Neuron (in vitro differentiated cells): ENCODE measurements around the gene A3GALT2.

Source experiments
- H2AFZ ChIP-seq: one replicate; pipeline ENCODE4 v1.6.1; 2013; ENCODE audit warnings: low read depth, mild to moderate bottlenecking, inconsistent platforms, low read length, moderate library complexity
- H3K27me3 ChIP-seq: one replicate; pipeline ENCODE4 v1.6.1; 2013; ENCODE audit warnings: low read length; ENCODE audit not compliant: insufficient read depth
- H3K36me3 ChIP-seq: one replicate; pipeline ENCODE4 v1.6.1; 2013; ENCODE audit warnings: low read length; ENCODE audit not compliant: insufficient read depth
- H3K4me1 ChIP-seq: one replicate; pipeline ENCODE4 v1.6.1; 2013; ENCODE audit warnings: low read length; ENCODE audit not compliant: insufficient read depth
- H3K4me3 ChIP-seq: 2 replicates; pipeline ENCODE4 v1.5.1; 2013; ENCODE audit warnings: mild to moderate bottlenecking, low read length, moderate library complexity
- H3K9me3 ChIP-seq: one replicate; pipeline ENCODE4 v1.6.1; 2013; ENCODE audit warnings: low read length

The A3GALT2 gene

GRCh38 chr1:33335020-33335419 lies 14.1 kb upstream of the A3GALT2 start:
- no peak overlapping the region for H3K4me3 ChIP-seq
- H3K4me1 ChIP-seq: peaks cover 32% of the 10 kb centered on the region
- H3K9me3 ChIP-seq: no peaks in the 10 kb centered on the region
- no peaks in the 10 kb centered on the region for H3K27me3 ChIP-seq
- peaks cover 57% of the 10 kb centered on the region for H3K36me3 ChIP-seq
- no peak overlapping the region for H2AFZ ChIP-seq

DNA sequence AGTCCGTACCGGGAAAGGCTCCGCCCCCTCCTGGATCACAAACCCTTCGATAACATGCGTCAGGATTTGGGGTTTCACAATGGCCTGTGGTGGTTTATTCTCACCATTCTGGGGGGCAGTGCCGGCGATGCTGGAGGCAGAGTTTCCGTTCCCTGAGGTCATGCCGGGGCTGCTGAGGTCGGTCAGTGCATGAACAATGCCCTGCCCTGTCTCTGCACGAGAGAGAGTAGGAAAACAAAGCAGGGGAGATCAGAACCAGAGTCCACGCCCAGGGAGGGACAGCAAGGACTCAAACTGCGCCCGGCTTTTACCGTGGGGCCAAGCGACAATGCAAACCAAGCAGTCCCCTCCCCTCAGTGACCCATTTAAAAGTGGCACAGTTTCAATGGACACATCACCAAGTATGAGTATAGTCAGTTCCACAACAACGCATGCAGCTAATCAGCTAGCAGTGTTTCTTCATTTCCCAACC lies 13.2 kb upstream of the A3GALT2 start:
- H3K4me3 ChIP-seq: no peak overlapping the region
- H2AFZ ChIP-seq: no peak overlapping the region
- H3K27me3 ChIP-seq: no peaks in the 10 kb centered on the region
- peaks cover 23% of the 10 kb centered on the region for H3K4me1 ChIP-seq
- H3K36me3 ChIP-seq: peaks cover 66% of the 10 kb centered on the region
- H3K9me3 ChIP-seq: no peaks in the 10 kb centered on the region

DNA sequence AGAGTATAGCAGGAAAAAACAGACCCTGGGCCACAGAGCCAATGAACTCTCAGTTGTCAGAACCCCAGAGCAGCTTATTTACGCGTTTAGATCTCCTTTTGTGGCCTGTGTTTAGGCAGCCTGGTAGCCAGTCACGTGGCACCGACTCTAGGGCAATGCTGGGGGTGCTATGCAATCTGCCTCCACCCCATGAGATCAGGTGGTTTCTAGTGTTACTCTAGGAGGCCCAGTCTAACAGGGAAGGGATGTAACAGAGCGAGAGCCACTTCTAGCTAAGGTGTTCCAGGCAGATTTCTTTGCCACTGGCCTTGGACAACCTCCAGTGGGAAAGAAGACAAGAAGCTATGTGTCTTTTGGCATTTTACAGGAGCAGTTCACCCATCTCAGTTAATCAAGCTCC lies 12.0 kb upstream of the A3GALT2 start:
- peaks cover 79% of the 10 kb centered on the region for H3K36me3 ChIP-seq
- no peak overlapping the region for H3K4me3 ChIP-seq
- H3K27me3 ChIP-seq: no peaks in the 10 kb centered on the region
- H2AFZ ChIP-seq: no peak overlapping the region
- peaks cover 11% of the 10 kb centered on the region for H3K4me1 ChIP-seq
- no peaks in the 10 kb centered on the region for H3K9me3 ChIP-seq

DNA sequence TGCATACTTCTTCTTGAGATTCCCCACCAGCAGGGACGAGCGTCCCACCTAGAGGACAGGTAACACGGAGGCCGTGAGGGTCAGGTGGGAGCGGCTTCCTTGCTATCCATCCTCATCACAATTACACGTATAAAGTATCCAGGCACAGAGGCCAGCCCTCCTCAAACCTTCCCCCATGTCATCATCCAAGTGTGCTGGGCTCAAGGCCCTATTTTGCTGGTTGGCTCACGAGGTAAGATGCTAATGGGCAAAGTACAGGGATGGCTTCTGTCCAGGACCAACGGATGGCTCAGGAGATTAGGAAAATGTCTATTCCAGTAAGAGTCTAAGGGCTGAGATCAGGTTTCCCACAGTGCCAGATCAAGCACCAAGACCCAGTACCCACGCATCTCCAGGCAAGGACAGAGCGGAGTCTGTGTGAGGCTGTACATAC lies 11.5 kb upstream of the A3GALT2 start:
- H3K9me3 ChIP-seq: no peaks in the 10 kb centered on the region
- H3K36me3 ChIP-seq: peaks cover 84% of the 10 kb centered on the region
- H3K4me1 ChIP-seq: peaks cover 6% of the 10 kb centered on the region
- no peaks in the 10 kb centered on the region for H3K27me3 ChIP-seq
- no peak overlapping the region for H2AFZ ChIP-seq
- H3K4me3 ChIP-seq: no peak overlapping the region

- H2AFZ ChIP-seq: no peak overlapping the region
- H3K4me1 ChIP-seq: peaks cover 3% of the 10 kb centered on the region
- H3K27me3 ChIP-seq: no peaks in the 10 kb centered on the region
- no peak overlapping the region for H3K4me3 ChIP-seq
- no peaks in the 10 kb centered on the region for H3K9me3 ChIP-seq
- H3K36me3 ChIP-seq: peaks cover 90% of the 10 kb centered on the region
Observed at GRCh38 chr1:33331444-33332356, 10.8 kb upstream of the A3GALT2 start.

GRCh38 chr1:33330906-33331305 lies 10.0 kb upstream of the A3GALT2 start:
- Histone ChIP-seq H3K9me3 (no peaks in the 10 kb centered on the region), H3K36me3 (peaks cover 95% of the 10 kb centered on the region), H3K4me1 (no peaks in the 10 kb centered on the region), H2AFZ (no peak overlapping the region), H3K4me3 (no peak overlapping the region), H3K27me3 (no peaks in the 10 kb centered on the region)

DNA sequence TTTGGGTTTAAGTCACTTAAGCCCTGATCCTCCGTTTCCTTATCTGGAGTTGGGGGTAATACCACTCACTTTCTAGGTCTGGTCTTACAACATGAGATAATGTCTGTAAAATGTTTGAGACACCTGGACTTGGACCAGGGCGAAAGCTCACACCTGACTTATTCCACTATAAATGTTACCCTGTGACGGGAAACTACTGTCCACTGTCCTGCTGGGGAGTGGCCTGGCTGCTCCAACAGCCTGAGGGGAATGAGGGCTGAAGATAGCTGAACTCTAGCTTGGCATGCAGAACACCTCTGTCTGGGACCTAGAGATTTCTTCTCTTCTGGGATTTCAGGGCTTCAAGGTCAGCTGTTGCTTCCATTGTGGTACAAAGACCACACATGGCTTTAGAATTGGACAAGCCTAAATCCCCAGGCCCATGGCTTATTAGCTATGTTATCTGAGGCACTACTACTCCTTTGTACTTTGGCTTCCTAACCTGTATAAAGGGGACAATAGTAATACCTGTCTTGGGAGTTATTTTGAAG lies 9.5 kb upstream of the A3GALT2 start:
- Histone ChIP-seq H3K4me1 (no peaks in the 10 kb centered on the region), H3K36me3 (peaks cover 99% of the 10 kb centered on the region), H2AFZ (no peak overlapping the region), H3K9me3 (no peaks in the 10 kb centered on the region), H3K4me3 (no peak overlapping the region), H3K27me3 (no peaks in the 10 kb centered on the region)

GRCh38 chr1:33329600-33330305 lies 8.9 kb upstream of the A3GALT2 start:
- Histone ChIP-seq H3K36me3 (peaks cover 99% of the 10 kb centered on the region), H3K4me3 (no peak overlapping the region), H3K4me1 (no peaks in the 10 kb centered on the region), H3K9me3 (no peaks in the 10 kb centered on the region), H2AFZ (no peak overlapping the region), H3K27me3 (no peaks in the 10 kb centered on the region)

DNA sequence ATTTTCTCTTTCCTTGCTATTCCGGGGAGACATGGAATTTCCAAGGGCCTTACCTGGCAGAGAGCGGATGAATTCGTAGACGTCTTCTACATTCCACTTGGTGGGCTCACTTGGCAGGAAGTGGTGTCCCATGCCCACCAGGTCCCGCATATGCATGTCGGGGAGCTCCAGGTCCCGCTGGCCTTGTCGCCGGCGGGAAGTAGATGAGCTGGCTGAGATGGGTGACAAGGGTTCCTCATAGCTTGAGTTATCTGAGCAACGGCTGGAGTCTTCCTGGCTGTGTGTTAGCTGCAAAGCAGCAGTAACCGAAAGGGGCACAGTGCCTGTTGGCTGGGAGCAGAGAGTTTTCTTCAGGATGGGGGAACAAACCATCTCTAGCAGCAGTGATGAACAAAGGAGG lies 7.9 kb upstream of the A3GALT2 start:
- Histone ChIP-seq H3K4me1 (no peaks in the 10 kb centered on the region), H3K9me3 (no peaks in the 10 kb centered on the region), H3K36me3 (peaks cover 100% of the 10 kb centered on the region), H3K4me3 (no peak overlapping the region), H3K27me3 (no peaks in the 10 kb centered on the region), H2AFZ (no peak overlapping the region)

- Histone ChIP-seq H3K36me3 (peaks cover 100% of the 10 kb centered on the region), H3K4me1 (no peaks in the 10 kb centered on the region), H3K4me3 (no peak overlapping the region), H3K9me3 (no peaks in the 10 kb centered on the region), H3K27me3 (no peaks in the 10 kb centered on the region), H2AFZ (no peak overlapping the region)
Observed at GRCh38 chr1:33327587-33328325, 6.9 kb upstream of the A3GALT2 start.

GRCh38 chr1:33326785-33327184 lies 5.9 kb upstream of the A3GALT2 start:
- Histone ChIP-seq H3K4me3 (no peak overlapping the region), H3K9me3 (no peaks in the 10 kb centered on the region), H3K27me3 (no peaks in the 10 kb centered on the region), H2AFZ (no peak overlapping the region), H3K4me1 (no peaks in the 10 kb centered on the region), H3K36me3 (peaks cover 94% of the 10 kb centered on the region)

DNA sequence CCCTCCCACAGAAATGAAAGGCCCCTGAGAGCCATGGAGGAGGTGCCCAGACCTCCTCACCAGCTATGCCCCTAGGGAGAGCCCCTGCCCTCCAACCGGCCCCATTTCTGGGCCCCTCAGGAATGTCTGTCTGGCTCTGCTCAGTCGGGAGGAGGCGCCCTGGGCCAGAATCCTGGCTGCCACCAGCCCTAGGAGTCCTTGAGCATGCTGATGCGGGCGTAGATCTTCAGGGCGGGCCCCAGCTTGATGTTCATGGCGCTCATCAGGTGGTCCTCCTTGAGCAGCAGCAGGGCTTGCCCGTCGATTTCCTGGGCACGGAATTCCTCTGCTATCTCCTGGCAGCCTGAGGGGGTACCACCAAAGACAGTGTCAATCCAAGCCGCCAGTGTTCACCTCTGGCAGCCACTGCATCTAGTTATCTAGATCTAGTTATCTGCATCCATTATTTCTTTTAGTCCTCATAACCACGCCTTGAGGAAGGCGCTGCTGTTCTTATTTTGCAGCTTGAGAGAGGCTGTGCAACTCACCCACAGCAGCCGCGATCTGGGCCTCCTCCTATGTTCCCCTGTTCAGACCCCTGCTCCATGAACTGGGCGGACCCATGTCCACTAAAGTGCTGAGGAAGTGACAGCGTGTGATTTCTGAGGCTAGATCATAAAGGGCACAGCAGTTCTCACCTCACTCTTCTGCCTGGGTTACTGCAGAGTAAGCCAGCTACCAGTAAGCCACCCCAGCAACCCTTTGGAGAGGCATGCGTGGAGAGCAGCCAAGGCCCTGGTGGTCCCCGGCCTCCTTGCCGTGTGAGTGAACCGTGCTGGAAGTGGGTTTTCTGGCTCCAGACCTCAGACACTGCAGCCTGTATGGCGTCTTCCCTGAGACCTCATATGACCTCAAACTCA lies 4.0 kb upstream of the A3GALT2 start:
- no peak overlapping the region for H3K4me3 ChIP-seq
- no peaks in the 10 kb centered on the region for H3K9me3 ChIP-seq
- H3K4me1 ChIP-seq: no peaks in the 10 kb centered on the region
- H3K27me3 ChIP-seq: no peaks in the 10 kb centered on the region
- H3K36me3 ChIP-seq: peaks cover 77% of the 10 kb centered on the region
- H2AFZ ChIP-seq: no peak overlapping the region
